ENCODE measurements around the gene TRPM1.

GRCh38 chr15:31111091-31111647 lies 9.6 kb upstream of the TRPM1 start:
- TF ChIP-seq ZNF274 (IDR thresholded peaks at IDR 0.05; ENCODE audit: low read depth, low read length) (no peak), SUZ12 (IDR thresholded peaks at IDR 0.05; ENCODE audit: extremely low read depth, insufficient read depth, insufficient read length) (no peak), YY1 (IDR thresholded peaks at IDR 0.05; ENCODE audit: insufficient read depth, insufficient read length) (no peak)
